GM18499 (cell line): ENCODE measurements around the gene MRPS35.
"Not testable (repeated sequence)": the region's sequence is repeated elsewhere in the genome, so short reads cannot be mapped to it uniquely, and the experiment has no call there.

Source experiments
- ATAC-seq: cut with Tn5 transposase; IDR thresholded peaks from one replicate; pipeline ENCODE4 v1.9.1; 2021; ENCODE audit warnings: moderate number of reproducible peaks; ENCODE audit not compliant: insufficient read depth, unreplicated experiment

The MRPS35 gene

GRCh38 chr12:27707216-27707615 is 3.4 kb upstream of the MRPS35 start:
- ATAC-seq: no peak

GRCh38 chr12:27709212-27709931 is 1.3 kb upstream of the MRPS35 start:
- no peak for ATAC-seq

- peak; percentile 35 for ATAC-seq
Observed at GRCh38 chr12:27709932-27710591, 570 bp upstream of the MRPS35 start.

DNA sequence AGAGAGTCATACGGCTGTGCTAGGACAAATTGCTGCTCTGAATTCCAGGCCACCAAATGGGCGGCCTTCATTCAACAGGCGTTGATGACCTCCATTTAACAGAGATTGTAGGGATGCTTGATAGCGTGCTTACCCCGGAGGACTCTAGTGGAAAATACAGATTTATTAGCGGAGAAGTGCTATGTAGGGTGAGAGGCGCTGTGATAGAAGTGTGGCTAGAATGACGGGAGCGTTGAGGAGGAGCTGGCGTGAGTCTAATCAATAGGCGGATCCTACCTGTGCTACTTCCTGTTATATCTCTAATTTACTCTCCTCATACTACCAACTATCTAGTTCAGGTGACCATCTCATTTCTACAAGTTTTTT is 668 bp downstream of the MRPS35 start:
- no peak for ATAC-seq

- no peak for ATAC-seq
Observed at GRCh38 chr12:27711967-27712366, 1.3 kb downstream of the MRPS35 start.

GRCh38 chr12:27723212-27723611 is 12.6 kb downstream of the MRPS35 start:
- ATAC-seq: no peak

DNA sequence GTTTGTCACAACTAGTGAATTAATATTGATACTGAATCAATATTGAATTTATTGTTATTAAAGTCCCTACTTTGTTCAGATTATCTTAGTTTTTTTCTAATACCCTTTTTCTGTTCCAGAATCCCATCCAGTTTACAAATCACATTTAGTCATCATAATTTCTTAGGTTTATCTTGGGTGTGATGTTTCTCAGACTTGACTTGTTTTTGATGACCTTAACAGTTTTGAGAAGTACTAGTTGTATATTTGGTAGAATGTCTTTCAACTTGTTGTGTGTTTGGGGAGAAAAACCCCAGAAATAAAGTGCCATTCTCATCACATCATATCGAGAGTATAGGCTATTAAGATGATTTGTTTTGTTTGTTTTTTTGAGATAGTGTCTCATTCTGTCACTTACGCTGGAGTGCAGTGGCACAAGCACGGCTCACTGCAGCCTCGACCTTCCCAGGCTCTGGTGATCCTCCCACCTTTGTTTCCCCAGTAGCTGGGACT is 19.5 kb downstream of the MRPS35 start:
- ATAC-seq: no peak

DNA sequence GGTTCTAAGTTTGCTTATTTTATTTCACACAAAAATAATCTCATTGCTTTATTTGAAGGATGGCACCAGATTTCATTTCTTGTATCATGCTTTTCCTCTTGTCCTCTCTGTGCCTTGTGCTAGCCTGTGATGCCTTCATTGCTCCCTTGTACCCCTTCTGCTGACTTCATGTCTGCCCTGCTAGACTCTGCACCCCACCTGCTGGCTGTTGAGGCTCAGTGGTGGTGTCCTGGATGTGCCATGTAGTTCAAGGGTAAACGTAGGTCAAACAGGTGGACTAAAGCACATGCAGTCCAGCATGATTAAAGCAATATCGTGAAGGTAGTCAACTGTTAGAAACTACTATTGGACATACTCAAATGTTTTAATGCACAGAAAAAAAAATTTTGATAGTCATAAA is 21.6 kb downstream of the MRPS35 start:
- no peak for ATAC-seq

DNA sequence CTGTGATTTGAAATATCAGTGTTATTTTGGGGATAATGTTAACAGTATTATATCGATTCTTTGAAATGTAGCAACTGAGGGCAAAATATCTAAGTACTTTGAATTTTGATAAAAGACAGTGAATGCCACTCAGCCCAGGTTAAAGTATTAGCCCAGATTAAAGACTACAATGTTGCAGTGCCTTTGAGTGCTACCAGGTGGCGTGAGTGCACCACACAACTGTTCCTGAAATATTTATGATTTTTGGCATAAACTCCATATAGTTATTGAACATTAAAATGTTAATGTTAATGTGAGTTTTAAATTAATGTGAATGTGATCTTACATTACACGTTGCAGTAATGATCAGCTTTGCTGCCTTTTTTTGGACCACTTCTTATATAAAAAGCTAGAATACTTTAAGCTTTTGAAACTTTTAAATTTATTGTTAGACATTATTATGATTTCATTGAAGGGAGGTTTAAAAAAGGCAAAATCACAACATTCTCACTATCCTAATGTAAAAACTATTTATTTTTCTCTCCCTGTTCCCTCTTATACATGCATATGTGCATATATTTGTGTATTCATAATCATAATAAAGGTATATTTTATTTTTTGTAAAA is 22.5 kb downstream of the MRPS35 start:
- no peak for ATAC-seq

- ATAC-seq: no peak
Observed at GRCh38 chr12:27733791-27734190, 23.2 kb downstream of the MRPS35 start.

GRCh38 chr12:27734321-27734720 is 23.7 kb downstream of the MRPS35 start:
- ATAC-seq: not testable (repeated sequence)

- ATAC-seq: no peak
Observed at GRCh38 chr12:27743601-27744000, 33.0 kb downstream of the MRPS35 start.

- ATAC-seq: not testable (repeated sequence)
Observed at GRCh38 chr12:27745734-27746133, 35.1 kb downstream of the MRPS35 start.

- no peak for ATAC-seq
Observed at GRCh38 chr12:27747111-27747820, 36.6 kb downstream of the MRPS35 start.

DNA sequence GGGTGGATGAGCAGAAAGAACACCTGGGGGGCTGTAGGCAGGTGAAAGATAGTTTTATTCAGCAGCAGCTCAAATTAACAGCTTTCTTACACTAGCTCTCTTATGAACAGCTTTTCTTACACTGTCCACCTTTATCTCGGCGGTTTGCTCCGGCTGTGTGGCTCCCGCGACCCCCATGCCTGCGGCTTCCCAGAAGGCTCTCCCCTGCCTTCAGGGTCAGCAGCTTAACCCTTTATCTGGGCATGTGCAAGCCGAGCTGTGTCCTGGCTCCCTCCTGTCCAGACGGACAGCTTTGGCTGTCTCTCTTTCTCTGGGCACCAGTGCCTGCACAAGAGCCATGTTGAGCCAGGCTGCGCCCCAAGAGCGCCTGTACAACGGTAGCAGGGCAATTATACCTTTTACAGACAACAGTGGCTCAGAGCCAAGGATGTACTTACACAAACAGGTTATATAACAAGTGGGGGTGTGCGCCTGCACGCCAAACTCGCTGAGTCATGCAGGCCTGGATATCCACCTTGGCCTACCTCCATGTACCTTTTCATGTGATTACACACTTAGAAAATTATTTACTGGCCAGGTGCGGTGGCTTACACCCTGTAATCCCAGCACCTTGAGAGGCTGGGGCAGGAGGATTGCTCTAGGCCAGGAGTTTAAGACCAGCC is 40.9 kb downstream of the MRPS35 start:
- no peak for ATAC-seq

DNA sequence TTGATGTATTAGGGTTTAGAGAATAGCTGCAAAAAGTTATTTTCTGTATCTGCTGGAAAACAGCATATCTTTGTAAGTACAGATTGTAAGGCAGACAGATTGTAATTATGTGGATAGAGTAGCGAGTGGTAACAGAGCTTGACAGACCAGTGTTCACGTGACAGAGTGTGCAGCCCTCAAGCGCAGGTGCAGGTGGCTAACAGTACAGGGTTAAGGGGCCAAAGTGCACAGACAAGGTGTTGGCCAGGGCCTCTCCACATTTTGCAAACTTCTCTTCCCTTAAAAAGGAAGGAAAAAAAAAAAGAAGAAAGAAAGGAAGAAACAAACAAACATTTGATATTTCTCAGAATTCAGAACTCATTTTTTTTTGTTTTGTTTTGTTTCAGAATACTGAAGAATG is 44.2 kb downstream of the MRPS35 start:
- no peak for ATAC-seq

DNA sequence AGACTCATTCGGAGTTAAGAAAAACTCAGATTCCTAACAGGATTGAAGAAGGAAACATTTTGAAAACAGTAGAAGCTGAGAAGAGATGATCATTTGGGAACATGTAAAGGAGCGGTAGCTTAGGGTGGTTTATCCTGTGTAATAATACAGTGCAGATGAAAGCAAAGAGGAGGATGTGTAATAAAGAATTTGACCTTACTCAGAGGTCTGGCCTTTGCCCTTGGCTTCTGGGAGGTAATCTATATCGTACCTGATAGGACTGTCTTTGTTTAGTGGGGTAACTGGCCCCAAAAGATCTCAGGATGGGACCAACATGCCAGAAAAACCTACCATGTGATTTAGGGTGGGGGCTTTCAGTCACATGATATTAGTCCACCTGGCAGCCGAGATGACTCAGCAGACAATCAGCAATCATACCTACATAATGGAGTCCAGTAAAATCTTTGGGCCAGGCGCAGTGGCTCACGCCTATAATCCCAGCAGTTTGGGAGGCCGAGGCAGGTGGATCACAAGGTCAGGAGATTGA is 46.1 kb downstream of the MRPS35 start:
- no peak for ATAC-seq

DNA sequence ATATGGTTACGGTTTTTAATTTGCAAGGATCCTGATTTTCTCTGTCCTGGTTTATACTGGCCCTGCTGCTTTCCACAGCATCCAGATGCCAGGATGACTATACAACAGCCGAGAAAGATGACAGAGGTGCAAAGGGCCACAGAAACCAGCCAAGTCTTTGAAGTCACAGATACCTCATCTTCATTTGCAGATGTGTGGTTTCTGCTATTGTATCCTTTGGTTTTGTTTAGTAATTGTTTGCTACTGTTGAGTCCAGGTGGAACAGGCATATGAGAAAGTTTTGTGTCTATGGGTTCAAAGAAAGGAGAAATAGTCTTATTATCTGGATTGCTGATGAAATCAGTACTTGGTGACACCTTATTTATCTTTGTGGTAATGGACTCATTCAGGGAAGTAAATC is 52.1 kb downstream of the MRPS35 start:
- no peak for ATAC-seq

DNA sequence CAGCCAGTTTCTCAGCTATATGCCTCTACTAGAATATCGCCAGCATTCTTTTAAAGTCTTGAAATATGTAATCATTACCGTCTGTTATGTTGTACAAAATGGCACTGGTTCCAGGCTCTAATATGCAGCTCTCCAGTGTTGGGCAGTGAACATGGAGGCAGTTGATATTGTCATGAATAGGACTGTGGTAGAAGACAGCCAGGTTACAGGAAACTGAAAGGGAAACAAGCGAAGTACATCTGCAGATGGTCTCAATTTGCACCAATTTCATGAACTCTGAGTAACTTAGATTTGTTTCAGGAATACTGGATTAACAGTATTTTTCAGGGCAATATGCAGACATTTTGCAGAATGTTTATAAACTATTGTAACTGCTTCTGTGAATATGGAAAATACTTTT is 56.0 kb downstream of the MRPS35 start:
- no peak for ATAC-seq

DNA sequence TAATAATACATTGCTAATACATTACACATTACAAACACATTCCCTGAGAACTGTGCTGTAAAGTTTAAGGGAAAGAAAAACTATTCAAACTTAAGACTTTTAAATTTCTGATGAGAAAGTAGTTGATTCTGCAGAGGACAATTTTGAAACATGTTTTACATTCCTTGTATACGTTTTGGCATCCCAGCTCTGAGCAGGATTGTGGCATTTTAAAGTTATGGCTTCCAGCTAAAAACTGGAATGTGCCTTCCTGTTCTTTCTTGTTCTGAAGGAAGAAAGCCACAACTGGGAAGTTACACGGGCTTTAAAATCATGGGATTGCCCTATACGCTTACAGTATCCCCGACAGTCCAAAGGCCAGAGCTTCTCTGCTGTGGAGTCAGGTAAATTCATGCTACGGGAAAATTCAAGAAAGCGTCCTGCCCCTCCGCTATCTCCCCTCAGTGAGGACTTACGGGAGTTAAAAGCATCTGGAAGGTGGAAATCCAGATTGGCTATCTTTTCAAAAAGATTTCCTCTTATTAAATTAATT is 58.6 kb downstream of the MRPS35 start:
- no peak for ATAC-seq
